Activated CD8-positive, alpha-beta memory T cell treated with anti-CD3 and anti-CD28 coated beads, Interleukin-2, amount 50 U/mL, for 1 hour (primary cell): ENCODE data around the gene DEF6.
"Not testable (repeated sequence)": the region's sequence is repeated elsewhere in the genome, so short reads cannot be mapped to it uniquely, and the experiment has no call there.

ENCODE experiments used
- DNase-seq: peaks from one replicate; pipeline ENCODE4 v3.0.0-alpha.2; 2020; ENCODE audit errors: extremely low read depth

Gene DEF6

DNA sequence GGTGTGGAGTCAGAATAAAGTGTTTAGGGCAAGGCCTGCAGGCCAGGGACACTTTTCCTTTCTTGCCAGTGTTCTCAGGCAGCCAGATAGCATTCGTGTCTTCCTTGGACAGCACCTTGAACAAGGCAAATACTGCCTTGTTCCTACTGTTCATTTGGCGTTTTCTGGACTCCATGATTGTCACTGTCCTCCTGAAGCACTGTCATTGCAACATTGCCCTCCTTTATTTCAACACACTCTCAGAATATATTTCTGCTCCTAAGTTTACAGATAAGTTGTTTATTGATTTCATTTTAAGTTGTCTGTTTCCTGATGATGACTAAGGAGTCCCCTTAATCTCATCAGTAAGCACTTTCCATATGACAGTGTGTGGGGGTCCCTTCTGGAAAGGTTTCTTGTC is 15.1 kb upstream of the DEF6 start:
- no peak for DNase-seq

DNA sequence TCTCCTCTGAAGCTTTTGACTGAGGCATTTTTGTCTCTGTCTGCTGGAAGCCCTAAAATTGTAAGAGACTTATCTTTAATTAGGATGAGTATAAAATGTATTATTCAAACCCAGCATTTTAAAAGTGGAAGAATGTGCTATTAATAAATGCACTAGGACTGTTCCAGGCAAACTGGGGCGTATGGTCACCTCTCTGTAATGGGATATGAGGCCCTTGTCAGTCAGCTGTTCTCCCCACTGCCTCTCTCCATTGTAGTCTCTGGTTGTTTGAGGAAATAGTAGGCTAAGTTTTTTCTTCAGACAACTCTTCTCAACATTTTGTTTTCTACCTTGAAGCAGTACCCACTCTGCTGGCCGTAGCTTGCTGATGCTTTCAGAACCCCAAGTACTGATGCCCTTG is 14.3 kb upstream of the DEF6 start:
- DNase-seq = no peak

DNA sequence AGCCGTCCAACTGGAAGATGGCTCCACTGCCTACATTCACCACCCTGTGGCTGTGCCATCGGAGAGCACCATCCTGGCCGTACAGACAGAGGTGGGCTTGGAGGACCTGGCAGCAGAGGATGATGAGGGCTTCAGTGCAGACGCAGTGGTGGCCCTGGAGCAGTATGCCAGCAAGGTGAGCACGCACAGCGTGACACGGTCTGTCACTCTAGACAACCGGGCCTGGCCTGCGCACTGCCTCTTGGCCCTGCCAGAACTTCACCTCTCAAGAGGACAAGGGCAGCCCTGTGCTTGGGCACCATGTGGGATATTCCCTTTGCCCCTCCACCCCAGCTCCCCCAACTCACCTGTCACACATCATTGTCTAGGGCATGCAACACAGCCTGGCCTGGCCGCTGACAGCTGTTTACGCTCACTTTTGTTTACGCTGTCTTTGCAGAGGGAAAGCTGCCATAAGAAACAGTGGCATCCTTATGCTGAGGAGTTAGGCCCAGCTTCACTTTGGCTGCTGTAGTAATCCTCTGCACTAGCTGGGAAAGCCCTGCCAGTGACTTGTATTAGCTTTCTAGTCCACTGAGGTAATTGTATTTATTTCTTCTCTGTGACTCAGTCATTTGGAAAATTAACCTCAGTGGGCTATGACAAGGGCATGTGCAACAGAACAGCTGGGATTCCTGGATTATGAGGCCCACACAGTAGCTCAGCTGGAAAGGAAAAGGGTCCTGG is 9.8 kb upstream of the DEF6 start:
- no peak for DNase-seq

DNA sequence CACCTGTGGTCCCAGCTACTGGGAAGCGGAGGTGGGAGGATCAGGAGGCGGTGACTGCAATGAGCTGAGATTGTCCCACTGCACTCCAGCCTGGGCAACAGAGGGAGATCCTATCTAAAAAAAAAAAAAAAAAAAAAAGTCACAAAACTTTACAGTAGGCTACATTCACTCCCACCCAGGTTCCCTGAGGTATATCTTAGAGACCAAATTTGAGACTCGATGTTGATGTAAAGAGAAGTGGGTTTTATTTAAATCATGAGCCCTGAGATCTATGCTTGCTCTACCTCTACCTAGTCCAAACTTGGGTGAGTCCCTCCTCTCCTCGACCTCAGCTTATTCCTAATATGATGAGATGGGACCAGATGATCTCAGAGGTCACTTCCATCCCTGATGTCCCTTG is 8.8 kb upstream of the DEF6 start:
- DNase-seq = no peak

DNA sequence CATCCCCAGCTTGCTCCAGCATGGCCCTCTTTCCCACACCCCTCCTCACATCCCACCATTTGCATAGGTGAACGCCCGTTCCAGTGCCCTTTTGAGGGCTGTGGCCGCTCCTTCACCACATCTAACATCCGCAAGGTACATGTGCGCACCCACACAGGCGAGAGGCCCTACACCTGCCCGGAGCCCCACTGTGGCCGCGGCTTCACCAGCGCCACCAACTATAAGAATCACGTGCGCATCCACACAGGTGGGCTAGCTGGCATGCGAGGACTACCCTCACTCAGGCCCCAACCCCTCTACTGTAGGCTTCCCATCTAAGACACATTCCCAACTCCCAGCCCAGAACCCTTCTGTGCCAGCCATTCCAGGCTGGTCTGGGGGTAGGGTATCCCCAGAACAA is 6.1 kb upstream of the DEF6 start:
- no peak for DNase-seq

DNA sequence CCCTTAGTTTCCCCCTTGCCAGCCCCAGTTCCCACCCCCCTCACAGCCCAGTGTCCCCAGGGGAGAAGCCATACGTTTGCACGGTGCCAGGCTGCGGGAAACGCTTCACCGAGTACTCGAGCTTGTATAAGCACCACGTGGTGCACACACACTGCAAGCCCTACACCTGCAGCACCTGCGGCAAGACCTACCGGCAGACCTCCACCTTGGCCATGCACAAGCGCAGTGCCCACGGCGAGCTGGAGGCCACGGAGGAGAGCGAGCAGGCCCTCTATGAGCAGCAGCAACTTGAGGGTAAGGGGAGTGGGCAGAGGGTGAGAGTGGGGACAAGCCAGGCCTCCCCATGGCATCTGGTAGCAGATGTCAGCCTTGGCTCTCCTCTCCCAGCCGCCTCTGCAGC is 5.1 kb upstream of the DEF6 start:
- no peak for DNase-seq

DNA sequence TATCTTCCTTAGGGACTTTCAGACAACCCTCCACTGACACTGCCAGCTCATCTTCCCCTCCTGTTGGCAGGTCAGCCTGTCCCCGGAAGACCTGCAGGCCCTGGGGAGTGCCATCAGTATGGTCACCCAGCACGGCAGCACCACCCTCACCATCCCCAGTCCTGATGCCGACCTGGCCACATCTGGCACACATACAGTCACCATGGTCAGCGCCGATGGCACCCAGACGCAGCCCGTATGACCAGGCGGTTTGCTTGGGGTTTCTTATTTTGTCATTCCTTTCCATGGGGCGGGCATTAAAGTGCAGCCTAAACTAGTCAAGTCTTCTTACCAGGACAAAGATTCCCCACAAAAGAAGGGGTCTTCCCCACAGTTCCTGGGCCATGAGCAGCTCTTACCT is 3.9 kb upstream of the DEF6 start:
- DNase-seq = no peak

DNA sequence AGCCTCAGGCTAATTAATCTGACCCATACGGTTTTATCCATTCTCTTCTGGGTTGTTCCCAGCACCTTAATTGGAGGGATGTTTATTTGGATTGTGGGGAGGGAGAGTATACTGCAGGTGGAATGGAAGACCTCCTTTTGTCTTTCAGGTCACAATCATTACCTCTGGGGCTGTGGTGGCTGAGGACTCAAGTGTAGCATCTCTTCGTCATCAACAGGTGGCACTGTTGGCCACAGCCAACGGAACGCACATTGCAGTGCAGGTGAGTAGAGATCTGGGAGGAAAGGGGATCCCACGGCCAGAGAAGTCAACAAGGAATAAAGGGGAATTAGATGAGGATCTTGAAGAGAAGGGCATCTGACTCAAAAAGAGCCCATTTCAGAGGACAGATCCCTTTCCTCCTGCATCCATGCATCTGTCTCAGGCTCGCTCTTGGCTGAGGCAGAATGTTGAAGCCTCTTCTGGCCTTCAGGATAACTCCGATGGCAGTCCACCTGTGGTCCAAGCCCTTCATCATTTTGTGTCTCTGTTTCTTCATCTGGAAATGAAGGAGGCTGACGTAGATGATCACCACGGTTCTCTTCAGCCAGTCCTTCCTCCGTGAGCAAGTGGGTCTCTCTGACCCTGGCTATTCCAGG is 3.2 kb upstream of the DEF6 start:
- DNase-seq = no peak

DNA sequence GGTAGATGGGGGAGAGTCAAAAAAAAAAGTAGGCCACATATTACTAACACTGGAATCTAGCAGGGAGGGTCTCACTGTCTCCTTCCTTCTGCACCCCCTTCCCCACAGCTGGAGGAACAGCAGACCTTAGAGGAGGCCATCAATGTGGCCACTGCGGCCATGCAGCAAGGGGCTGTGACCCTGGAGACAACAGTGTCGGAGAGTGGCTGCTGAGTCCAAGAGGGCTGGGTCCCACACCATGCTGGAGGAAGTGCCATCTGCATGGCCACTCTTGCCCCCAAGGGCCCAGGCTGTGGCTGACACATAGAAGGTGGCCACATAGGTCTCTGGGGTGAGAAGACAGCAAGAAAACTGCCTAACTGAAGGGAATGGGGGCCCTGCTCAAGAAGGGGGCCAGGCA is 2.6 kb upstream of the DEF6 start:
- no peak for DNase-seq

DNA sequence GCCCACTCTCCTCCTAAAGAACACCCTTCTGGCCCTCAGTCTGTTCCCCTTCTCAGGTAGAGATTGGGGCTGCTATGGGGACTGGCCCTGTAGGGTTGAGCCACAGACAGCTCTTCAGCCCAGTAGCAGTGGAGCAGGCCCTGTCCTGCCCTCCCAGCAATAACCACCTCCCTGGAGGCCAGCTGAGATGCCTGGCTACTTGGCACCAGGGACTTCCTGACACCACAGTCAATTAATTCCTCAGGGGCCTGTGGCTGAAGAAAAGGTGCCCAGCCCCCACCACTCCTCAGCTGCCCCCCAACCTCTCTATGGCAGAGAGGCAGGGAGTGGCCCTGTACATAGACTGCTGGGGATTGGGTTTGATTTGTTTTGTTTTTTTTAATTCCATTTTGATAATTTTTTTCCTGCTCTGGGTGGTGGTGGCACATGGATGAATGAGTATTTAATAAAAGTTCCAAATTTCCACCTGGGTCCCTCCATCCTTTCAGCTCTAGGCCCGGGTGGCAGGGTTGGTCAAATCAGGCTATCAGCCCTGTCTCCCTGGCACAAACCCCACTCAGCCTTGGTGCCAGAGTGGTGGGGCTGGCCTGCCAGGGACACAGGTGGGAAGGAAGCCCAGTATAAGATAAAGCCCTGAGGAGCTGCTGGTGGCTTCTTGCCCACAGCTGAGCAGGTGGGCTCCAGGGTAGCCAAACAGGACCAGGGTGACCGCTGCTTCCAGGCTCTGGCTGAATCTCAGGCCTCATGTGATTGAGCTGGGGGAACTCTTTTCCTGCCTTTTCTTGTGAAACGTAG is 1.9 kb upstream of the DEF6 start:
- no peak for DNase-seq

DNA sequence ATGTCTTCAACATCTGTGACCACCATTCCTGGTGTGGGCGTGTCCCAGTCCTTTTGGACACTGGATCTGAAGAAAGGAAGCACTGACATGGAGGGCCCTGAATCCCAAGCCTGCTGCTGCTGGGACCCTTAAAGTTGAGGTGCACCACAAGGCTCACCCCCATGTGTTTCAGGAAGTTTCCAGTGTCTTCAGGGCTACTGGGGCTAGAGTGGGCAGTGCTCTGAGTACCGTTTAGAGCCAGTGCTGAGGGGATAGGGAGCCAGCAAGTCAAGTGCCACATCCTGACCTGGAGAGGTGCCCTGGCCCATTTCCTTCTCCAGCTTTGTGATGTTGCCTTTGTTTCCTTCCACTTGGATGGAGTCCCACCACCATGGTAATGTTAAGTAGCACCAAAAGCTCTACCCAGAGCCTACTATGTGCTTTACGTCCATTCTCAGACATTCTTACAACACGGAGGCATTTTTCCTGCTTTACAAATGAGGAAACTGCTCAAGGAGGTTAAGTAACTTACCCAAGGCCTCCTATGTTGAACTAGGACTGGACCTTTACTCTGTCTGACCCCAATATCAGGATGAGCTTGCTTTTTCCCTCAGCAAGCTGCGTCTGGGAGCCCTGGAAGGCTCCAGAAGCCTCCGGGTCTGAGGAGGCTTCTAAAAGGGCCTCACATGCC is 552 bp upstream of the DEF6 start:
- DNase-seq = no peak

DNA sequence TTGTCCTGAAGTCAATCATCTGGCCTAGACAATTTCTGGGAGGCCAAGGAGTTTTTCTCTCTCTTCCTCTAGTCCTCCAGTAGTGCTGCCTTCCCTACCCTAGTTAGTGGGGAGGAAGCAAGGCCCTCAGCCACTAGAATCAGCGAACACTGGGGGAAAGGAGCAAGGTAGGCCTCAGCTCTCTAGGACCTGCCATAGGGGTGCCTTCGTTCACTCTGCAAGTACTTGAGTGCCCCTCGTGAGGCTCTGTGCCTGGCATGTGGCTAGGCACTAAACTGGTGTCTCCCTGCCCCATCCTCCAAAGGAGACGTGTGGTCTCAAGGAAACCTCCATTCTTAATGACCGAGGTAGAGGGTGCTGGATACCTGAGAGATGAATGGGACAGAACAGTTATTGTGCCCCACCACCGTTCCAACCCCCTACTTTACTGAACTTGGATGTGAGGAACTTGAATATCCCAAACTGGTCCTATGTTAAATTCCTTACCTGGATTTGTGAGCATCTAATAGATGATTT is 1.1 kb downstream of the DEF6 start:
- DNase-seq = no peak

DNA sequence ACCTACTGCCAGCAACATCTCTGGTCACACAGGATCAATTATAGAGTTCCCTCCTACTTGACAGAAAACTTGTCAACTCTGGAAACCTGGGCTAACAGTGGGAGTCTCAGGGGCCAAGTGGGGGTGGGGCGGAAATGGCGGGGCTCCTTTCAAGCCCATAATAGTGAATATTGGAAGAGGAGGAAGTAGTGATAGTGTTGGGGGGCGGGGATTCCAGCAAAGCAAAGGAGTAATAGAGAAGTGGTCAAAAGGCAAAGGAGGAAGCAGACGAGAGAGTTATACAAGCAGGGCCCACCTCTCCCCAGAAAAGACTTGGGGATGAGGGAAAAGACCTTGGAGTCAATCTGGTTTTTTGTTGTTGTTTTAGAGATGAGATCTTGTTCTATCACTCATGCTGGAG is 2.1 kb downstream of the DEF6 start:
- no peak for DNase-seq

DNA sequence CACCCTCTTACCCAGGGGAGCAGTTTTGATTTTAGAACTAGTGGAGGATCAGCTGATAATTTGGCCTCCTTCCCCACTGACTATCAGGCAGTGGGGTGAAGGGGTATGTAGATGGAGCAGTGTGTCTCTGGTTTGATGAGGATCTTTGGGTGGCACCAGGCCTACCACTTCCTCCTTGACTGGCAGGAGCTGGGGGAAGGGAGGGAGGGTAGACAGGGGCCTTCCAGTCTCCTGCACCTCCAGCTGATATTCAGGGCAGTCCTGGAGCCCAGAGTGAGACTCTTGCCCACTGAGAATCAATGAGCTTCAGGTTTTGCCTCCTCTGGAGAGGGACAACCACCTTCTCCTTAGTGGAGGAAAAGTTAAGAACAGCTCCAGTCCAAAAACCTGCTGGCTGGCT is 3.2 kb downstream of the DEF6 start:
- no peak for DNase-seq

DNA sequence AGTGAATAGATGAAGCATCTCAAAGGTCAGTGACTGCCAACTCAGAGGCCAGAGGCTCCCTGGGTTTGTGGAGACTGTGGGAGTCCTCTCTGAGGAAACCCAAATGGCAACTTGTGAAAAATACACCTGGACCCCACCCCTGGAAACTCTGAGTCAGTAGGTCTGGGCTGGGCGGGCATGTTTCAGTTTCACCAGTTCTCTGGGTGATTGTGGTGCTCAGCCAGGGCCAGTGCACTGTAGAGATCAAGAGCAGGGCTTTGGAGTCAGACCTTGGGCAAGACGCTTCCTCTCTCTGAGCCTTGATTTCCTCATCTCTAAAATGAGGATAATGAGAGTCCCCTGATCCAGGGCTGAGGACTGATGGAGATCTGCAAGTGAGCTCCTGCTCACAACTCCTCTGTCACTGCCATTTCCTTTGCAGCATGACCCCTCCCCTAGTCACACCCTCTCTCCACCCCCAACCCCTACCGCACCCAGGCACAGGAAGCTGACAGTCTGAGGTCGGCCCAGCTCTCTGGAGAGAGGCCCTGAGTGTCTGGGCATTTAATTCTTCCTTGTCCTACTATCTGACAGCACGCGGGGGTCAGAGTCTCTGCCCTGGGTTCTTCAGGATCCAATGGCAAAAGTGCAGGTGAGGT is 5.1 kb downstream of the DEF6 start:
- peak; percentile 80 for DNase-seq

DNA sequence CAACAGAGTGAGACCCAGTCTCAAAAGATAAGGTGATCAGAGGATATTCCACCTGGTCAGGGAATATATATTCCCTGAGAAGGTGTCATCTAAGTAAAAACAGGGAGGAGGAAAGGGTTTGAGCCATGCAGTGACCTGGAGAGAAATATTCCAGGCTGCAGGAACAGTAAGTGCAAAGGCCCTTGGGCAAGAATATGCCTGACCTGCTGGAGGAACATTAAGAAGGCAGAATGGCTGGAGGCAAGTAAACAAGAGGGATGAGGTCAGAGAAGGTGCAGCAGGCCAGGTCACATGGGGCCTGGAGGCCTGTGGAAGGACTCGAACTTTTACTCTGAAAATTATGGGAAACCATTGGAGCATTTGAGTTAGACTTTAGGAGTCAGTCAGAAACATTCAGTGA is 6.7 kb downstream of the DEF6 start:
- no peak for DNase-seq

DNA sequence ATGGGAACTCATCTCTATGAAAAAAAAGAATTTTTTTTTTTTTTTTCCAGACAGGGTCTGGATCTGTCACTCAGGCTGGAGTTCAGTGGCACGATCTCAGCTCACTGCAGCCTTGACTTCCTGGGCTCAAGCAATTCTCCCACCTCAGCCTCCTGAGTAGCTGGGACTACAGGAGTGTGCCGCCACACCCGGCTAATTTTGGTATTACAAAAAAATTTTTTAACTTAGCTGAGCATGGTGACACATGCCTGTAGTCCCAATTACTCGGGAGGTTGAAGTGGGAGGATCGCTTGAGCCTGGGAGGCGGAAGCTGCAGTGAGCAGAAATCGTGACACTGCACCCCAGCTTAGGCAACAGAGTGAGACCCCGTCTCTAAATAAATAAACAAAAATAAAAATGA is 7.5 kb downstream of the DEF6 start:
- no peak for DNase-seq

DNA sequence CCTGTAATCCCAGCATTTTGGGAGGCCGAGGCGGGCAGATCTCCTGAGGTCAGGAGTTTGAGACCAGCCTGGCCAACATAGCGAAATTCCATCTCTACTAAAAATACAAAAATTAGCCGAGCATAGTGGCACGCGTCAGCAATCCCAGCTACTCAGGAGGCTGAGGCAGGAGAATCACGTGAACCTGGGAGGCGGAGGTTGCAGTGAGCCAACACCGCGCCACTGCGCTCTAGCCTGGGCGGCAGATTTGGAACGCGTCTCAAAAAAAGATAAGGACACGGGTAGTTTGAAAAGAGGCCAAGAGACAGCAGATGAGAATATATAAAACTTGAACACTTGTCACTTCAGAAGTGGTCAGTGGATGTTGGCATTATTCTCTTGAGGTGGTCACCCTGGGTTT is 9.5 kb downstream of the DEF6 start:
- not testable (repeated sequence) for DNase-seq

DNA sequence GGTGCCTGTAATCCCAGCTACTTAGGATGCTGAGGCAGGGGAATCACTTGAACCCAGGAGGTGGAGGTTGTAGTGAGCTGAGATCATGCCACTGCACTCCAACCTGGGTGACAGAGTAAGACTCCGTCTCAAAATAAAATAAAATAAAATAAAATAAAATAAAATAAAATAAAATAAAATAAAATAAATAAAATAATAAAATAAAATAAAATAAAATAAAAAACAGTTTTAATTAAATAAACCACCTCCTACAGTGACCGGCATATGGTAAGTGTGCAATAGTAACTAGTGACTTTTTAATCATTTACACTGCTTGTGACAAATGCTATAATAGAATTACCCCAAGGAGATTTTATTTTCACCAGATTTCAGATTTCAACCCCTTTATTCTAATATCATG is 10.9 kb downstream of the DEF6 start:
- DNase-seq = not testable (repeated sequence)

DNA sequence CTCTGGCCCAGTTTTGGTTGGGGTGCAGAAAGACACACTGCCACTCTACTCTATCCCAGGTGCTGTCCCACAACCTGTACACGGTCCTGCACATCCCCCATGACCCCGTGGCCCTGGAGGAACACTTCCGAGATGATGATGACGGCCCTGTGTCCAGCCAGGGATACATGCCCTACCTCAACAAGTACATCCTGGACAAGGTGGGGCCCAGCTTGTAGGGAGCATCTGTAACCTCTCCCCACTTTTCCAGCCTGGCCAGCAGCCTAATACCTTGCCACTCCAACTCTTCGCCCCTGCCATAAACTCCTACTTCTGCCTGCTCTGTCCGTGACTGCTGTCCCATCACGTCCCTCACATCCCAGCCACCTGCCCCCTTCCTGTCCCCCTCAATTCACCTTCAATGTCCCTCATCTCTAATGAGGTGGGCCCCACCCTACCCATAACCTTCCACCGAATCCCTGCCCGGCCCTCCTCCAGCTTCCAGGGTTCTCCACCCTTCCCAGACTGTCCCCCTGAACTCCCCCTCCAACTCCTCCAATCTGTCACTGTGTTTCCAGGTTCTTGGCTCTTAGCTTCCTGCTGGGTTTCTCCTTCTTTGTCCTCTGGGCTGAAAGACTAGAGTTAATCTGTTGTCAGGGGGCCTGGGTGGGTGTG is 12.1 kb downstream of the DEF6 start:
- DNase-seq = no peak

DNA sequence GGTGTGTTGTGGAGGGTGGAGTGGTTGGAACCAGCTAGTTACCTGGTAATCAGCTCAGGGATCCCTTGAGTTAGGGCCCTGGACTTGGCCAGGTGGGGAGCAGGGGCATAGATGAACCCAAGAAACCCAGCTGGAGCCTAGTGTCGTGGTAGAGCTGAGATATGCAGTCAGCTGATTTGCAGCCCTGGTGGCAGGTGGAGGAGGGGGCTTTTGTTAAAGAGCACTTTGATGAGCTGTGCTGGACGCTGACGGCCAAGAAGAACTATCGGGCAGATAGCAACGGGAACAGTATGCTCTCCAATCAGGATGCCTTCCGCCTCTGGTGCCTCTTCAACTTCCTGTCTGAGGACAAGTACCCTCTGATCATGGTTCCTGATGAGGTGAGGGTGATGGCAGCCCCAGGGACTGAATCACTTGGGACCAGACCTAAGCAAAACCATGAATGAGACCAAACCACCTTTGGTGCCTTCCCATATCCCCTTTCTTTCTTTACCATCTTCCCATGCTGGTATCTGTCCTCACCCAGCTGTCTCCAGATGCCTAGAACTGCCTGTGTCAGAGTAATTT is 12.7 kb downstream of the DEF6 start:
- DNase-seq = no peak
